HG03159 (cell line): ENCODE measurements around the gene TBX5.

Experiments
- ATAC-seq: cut with Tn5 transposase; IDR thresholded peaks from one replicate; pipeline ENCODE4 v1.9.1; 2021; ENCODE audit warnings: mild to moderate bottlenecking, moderate library complexity; ENCODE audit not compliant: unreplicated experiment

TBX5 gene

DNA sequence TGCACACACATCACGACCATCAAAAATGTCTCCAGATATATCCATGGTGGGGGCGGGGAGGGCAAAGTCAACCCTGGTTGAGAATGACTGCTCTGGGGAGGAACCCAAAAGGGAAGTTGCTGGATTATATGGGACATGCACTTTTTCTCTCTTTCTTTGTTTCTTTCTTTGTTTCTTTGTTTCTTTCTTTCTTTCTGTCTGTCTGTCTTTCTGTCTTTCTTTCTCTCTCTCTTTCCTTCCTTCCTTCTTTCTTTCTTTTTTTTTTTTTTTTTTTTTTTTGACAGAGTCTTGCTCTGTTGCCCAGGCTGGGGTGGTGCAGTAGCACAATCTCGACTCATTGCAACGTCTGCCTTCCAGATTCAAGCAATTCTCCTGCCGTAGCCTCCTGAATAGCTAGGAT is 71.5 kb downstream of the TBX5 start:
- no peak for ATAC-seq

DNA sequence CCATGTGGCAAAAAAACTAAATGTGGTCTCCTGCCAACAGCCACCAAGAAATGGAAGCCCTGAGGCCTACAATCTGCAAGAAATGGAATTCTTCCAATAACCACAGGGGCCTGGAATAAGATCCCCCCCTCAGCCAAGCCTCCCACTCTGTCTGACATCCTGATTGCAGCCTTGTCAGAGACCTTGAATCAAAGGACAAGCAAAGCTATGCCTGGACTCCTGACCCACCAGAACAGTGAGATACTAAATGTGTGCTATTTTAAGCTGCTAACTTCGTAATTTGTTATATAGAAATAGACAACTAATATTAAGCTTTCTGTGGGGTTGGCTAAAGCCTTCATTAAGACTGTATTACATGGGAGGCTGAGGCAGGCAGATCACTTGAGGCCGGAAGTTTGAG is 77.7 kb downstream of the TBX5 start:
- no peak for ATAC-seq

DNA sequence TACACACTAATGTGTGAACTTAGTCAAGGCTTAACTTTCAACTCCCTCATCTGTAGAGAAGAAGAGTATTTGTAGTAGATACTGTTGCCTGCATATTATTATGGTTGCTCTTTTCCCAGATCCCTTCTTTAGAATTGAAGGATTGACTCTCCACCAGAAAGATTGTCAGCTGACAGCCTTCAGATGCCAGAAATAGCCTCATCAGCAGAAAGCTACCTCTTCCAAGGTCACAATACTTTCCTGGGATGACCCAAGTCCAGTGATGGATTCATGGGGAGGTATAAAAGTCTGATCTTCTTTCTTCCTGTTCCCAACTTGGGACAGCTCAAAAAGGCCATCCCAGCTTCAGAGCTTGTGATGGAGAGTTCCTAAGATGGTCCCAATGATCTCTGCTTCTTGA is 78.2 kb downstream of the TBX5 start:
- ATAC-seq: no peak

DNA sequence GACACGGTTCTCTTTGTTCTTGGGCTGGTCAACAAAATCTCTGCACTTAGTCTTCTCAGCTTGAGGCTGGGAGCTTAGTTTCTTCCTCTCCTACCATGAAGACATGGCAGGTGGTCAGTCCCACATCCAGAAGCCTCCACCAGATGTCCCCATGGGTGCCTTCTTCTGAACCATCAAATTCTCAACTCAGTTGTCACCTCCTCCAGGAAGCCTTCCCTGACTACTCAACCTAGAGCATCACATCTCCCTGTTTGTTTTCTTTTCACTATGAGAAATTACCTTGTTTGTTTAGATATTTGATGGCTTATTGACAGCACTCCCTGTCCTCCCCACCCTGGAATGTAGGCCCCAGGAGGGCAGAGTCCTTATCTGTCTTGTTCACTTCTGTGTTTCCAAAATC is 84.4 kb downstream of the TBX5 start:
- ATAC-seq: no peak

DNA sequence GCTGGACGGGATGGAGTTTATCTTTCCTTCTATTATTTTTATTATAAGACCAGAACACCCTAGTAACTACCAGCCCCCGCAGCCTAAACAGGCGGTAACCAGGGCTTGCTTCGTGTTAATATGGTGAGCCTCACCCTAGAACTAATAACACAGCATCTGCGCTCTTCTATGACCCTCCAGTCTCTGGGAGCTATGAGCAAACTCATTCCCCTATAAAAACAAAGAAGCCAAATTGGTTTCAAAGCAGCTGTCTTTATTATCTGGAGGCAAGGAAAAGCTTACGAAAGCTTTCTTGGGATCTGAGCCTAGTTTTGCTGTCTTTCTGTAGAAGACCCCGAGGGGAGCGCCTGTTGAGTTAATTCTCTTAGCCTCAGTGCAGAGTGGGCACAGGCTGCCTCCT is 85.0 kb downstream of the TBX5 start:
- no peak for ATAC-seq

DNA sequence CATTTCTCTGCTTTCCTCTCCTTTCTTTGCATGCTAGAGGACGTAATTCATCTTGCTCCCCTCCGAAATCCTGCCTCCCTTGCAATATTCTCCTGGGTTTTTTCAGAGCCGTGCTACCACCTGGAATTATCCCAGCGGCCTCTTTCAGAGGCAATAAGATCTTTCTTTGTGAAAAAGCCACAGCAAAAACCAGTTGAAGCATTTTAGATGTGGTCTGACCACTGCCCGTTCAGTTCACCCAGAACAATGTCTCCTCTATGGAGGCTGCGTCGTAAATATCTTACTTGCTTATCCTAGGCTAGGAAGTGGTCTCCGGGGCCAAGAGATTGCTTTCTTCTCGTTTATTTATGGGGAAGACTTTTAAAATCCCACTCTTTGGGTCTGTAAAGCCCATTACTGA is 85.8 kb downstream of the TBX5 start:
- no peak for ATAC-seq

DNA sequence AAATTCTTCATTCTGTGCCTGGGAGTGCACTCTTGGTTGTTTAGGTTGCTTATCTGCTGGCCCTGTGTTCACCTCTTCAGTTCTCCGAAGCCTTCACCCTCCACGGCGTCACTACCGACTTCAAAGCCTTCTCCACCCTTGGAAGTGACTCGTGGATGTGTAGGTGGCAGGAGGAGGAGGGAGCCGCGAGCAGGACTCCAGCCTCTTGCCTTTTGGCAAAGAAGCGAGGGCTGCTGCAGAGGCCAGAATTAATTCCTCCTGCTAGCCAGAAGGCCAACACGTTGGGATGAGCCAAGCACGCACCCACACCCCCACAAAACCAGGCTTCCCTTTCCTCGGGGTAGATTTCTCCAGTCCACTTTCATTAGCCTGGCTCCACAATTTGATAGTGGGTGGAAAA is 86.5 kb downstream of the TBX5 start:
- ATAC-seq: no peak

DNA sequence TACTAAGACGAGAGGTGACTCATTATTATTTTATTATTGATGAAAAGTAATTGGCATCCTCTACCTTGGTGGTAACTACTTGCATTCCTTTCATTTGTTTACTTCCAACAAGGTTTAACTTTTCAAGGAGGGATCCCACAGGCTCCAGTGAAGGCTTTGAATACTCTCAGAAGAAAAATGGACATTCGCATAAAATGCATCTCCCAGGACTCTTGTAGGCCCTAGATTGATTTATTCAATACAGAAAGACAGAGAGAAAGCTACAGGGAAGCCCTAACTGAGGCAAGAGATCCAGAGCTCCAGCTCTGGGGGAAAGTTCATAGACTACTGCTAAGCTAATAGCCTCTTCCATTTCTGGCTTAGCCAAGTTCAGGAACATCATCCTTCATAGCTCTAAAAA is 87.0 kb downstream of the TBX5 start:
- no peak for ATAC-seq

DNA sequence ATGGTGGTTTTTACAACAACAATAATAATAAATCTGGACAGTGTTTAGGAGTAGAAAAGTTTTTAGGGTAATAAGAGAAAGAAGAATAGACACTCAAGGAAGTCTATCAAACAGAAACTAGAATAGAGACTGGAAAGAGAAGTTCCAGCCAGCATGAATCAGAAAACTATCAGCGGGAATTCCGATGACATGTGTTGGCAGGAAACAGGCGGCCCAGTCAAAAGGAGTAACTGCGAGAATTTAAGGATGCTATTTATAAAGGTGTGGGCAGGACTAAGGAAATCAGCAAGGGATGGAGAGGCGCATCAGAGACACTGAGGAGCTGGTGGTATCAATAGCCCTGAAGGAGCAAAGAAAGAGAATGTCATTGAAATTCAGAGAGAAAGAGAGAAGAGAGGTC is 89.9 kb downstream of the TBX5 start:
- no peak for ATAC-seq

DNA sequence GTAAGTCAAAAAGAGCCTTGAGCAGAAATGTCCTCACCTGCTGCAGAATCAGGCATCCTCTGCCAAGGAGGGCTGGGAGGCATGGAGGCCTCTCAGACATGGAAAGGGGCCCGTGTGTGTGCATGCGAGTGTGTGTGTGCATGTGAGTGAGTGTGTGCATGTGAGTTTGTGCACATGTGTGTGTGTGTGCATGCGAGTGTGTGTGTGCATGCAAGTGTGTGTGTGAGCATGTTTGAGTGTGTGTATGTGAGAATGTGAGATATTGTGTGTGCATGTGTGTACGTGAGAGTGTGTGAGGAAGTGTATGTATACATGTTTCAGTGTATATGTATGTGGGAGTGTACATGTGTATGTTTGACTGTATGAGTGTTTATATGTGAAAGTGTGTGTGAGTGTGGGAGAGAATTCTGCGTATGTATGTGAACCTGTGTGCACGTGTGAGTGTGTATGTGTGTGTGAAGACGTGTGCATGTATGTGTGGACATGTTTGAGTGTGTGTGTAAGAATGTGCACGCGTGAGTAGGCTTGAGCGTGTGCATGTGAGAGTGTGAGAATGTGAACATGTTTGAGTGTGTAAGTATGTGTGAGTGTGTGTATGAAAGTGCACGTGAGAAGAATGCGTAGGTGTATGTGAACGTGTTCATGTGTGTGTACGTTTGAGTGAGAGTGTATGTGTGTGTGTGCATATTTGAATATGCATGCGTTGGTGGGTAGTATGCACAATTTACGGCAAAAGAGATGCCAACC is 90.8 kb downstream of the TBX5 start:
- no peak for ATAC-seq

DNA sequence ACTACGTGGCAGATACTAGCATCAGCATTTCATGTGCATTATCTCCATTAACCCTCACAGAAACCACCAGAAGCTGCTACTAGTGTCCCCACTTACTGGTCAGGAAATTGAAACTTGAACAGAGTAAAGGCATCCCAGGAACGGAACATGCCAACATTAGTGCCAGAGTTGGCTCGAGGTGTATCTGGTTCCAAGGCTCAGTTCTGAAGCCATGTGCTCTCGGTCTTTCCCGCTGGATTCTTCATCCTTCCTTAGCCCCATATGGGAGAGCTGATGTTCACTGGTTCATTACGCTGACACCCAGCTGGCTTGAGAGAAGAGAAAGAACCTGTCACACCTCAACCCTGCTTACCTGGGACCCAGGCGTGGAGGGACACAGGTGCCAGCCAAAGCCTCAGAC is 91.5 kb downstream of the TBX5 start:
- ATAC-seq: no peak

DNA sequence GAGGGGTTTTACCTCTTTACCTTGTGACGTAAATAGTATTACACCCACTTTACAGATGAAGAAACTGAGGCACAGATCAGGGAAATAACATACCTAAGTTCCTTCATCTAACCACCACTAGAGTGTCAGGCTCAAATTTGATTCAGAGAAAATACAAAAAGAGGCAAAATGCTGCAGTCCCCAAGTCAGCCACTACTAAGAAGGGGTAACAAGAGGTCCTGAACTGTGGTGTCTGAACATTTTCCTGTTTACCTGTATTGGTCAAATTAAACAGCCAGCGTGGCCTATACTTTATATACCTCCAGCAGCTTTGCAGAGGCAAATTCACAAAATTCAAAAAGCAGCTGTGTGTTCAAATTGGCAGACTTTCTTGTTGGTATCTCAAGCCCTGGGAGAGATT is 92.0 kb downstream of the TBX5 start:
- ATAC-seq: no peak

DNA sequence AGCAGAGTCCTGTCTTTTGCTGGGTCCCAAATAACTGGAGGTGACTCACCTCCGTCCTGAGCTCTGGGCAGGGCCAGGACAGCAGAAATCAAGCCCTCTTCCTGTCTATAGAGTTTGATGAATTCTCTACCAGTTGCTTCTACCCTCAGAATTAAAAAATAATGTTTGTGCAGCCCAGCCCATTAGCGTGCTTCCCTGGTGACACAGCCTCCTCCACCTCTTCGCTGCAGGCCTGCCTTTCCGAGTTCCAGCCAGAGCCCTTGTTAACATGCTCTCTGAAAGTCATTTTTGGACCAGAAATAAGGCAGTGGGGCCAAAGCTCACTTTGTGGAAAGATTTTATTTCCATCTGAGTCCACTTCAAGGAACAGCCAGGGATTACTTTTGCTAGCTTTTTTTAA is 94.0 kb downstream of the TBX5 start:
- no peak for ATAC-seq

DNA sequence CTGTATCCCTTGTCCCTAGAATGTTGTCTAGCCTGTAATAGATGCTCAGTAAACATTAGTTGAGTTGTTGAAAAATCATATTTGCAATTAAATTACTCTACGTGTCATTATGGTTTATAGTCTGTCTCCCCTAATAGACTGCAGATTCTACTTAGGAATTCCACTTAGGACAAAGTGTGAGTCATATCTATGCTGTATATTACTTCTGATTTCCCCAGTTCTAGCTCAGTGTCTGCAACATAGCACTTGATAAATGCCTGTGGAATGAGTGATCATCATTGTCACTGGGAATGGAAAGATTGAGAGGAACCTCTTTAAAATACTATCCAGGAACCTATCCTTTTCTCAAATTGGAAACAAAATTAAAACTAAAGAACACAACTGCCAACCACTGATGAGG is 99.3 kb downstream of the TBX5 start:
- ATAC-seq: no peak

DNA sequence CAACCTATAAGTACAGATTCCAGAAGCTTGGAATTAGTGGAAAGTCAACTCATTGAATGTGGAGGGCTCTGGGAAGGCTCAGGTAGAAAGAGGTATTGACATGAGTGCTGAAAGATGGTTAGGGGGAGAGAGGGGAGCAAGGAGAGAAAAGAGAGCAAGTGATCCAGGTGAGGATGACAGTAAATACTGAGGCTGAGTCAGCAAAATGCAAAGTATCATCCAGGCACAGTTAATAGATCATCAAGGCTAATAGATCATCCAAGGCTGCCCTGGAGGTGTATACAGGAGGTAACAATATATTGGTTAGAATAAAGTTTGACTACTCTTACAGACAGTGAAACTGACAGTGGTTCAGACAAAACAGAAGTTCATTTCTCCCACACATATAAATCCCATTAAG is 100.5 kb downstream of the TBX5 start:
- no peak for ATAC-seq
